HepG2 (cell line): ENCODE data around the gene SMURF2. TPM values are rescaled to one million over a fixed set of nuclear protein-coding genes. Genes with fewer than 3 reads are reported as not detected.
A peak's percentile ranks its signal among the peaks of the same experiment; 100 is the strongest.

Experiments
- CBX2 ChIP-seq, 2 experiments: fragments of 200-600 bp in 1 of 2; sonication (generic); formaldehyde crosslinking in 1 of 2; IDR thresholded peaks; 2 replicates each; pipeline versions ENCODE4 v1.7.0 to v1.8.1; 2018 to 2022; ENCODE audit warnings: low read depth in 2 of 2, low read length in 1 of 2, mild to moderate bottlenecking in 1 of 2, missing genetic modification reagents in 1 of 2
- GTF3A ChIP-seq: sonication (generic); formaldehyde crosslinking; conservative IDR thresholded peaks from 2 replicates; pipeline ENCODE4 v1.4.0; 2020; ENCODE audit warnings: mild to moderate bottlenecking, missing genetic modification reagents
- KDM2A ChIP-seq: sonication (generic); formaldehyde crosslinking; IDR thresholded peaks from 2 replicates; pipeline ENCODE4 v1.4.0; 2020; ENCODE audit warnings: low read depth, missing genetic modification reagents, borderline replicate concordance
- MTERF4 ChIP-seq: sonication (generic); formaldehyde crosslinking; IDR thresholded peaks from 2 replicates; pipeline ENCODE4 v1.8.0; 2023; ENCODE audit warnings: mild to moderate bottlenecking, missing genetic modification reagents
- MYNN ChIP-seq: sonication (generic); formaldehyde crosslinking; IDR thresholded peaks from 2 replicates; pipeline ENCODE4 v1.4.0; 2020; ENCODE audit warnings: mild to moderate bottlenecking, low read depth, missing genetic modification reagents
- NR0B2 ChIP-seq: sonication (generic); formaldehyde crosslinking; IDR thresholded peaks from 2 replicates; pipeline ENCODE4 v1.4.0; 2020; ENCODE audit warnings: mild to moderate bottlenecking, missing genetic modification reagents
- NRL ChIP-seq: sonication (generic); formaldehyde crosslinking; IDR thresholded peaks from 2 replicates; pipeline ENCODE4 v1.5.0; 2020; ENCODE audit warnings: missing genetic modification reagents, mild to moderate bottlenecking, moderate library complexity, borderline replicate concordance
- PHF5A ChIP-seq: IDR thresholded peaks from one replicate; pipeline ENCODE4 v1.6.1; 2018; ENCODE audit warnings: low read depth, missing genetic modification reagents; ENCODE audit not compliant: unreplicated experiment
- PITX1 ChIP-seq: sonication (generic); formaldehyde crosslinking; IDR thresholded peaks from 2 replicates; pipeline ENCODE4 v1.5.1; 2020; ENCODE audit warnings: mild to moderate bottlenecking, missing genetic modification reagents
- TARDBP ChIP-seq: sonication (generic); formaldehyde crosslinking; IDR thresholded peaks from 2 replicates; pipeline ENCODE4 v1.8.0; 2022; ENCODE audit warnings: mild to moderate bottlenecking, missing genetic modification reagents
- TFDP2 ChIP-seq: sonication (generic); formaldehyde crosslinking; IDR thresholded peaks from 2 replicates; pipeline ENCODE4 v1.4.0; 2020; ENCODE audit warnings: missing genetic modification reagents
- ZNF350 ChIP-seq: sonication (generic); formaldehyde crosslinking; IDR thresholded peaks from 2 replicates; pipeline ENCODE4 v1.4.0; 2020; ENCODE audit warnings: mild to moderate bottlenecking, low read depth, missing genetic modification reagents, borderline replicate concordance
- ZNF430 ChIP-seq: sonication (generic); formaldehyde crosslinking; IDR thresholded peaks from 2 replicates; pipeline ENCODE4 v1.9.0; 2021; ENCODE audit warnings: mild to moderate bottlenecking, missing genetic modification reagents
- ZNF564 ChIP-seq: sonication (generic); formaldehyde crosslinking; IDR thresholded peaks from 2 replicates; pipeline ENCODE4 v1.8.1; 2023; ENCODE audit warnings: mild to moderate bottlenecking, missing genetic modification reagents
- ZNF670 ChIP-seq: sonication (generic); formaldehyde crosslinking; IDR thresholded peaks from 2 replicates; pipeline ENCODE4 v1.8.0; 2022; ENCODE audit warnings: mild to moderate bottlenecking, missing genetic modification reagents, borderline replicate concordance
- ZNF687 ChIP-seq: sonication (generic); formaldehyde crosslinking; IDR thresholded peaks from 2 replicates; pipeline ENCODE4 v1.5.1; 2020; ENCODE audit warnings: mild to moderate bottlenecking, missing genetic modification reagents, moderate library complexity
- ZNF710 ChIP-seq: sonication (generic); formaldehyde crosslinking; IDR thresholded peaks from 2 replicates; pipeline ENCODE4 v1.5.0; 2020; ENCODE audit warnings: mild to moderate bottlenecking, missing genetic modification reagents, borderline replicate concordance
- ZNF891 ChIP-seq: sonication (generic); formaldehyde crosslinking; IDR thresholded peaks from 2 replicates; pipeline ENCODE4 v1.5.0; 2020; ENCODE audit warnings: mild to moderate bottlenecking, missing genetic modification reagents
- polyA plus RNA-seq, 8 experiments: library from polyadenylated mRNA; depleted of rRNA in 3 of 8; stranded (reverse) in 7 of 8; unstranded in 1 of 8; fragments of >200 nt; fragmentation: Illumina TruSeq in 4 of 8; extraction: Trizol in 4 of 8; gene quantifications; 2 replicates each; pipeline versions ENCODE4 v1.2.1 to v1.2.3, GENCODE V29; 2011 to 2016; ENCODE audit warnings: low read depth in 4 of 8, missing spikeins in 1 of 8, mixed read lengths in 1 of 8; ENCODE audit not compliant: insufficient read depth in 1 of 8
- total RNA-seq, 5 experiments: library from RNA; depleted of rRNA; stranded (reverse); fragments of >200 nt; fragmentation: Illumina TruSeq; extraction: Trizol; gene quantifications; 2 replicates each; pipeline ENCODE4 v1.2.3, GENCODE V29; 2016; ENCODE audit warnings: low read depth in 1 of 5

SMURF2 gene
- total and polyA plus RNA-seq, 2 of the 13 experiments (the other 11 are each of a cell fraction or from before 2014, with no cell fraction given) = 14.9 to 24.3 TPM

GRCh38 chr17:64662774-64663367, 764 bp upstream of the SMURF2 start (continued):
- TF ChIP-seq TARDBP (CRISPR knock-in tag) (0 out of 2 replicates have a peak, but pooled peaks have one; percentile 20), NRL (CRISPR knock-in tag) (no peak), ZNF350 (0 out of 2 replicates have a peak, but pooled peaks have one; percentile 25), MTERF4 (CRISPR knock-in tag) (0 out of 2 replicates have a peak, but pooled peaks have one; percentile 26), ZNF891 (CRISPR knock-in tag) (no peak), ZNF670 (CRISPR knock-in tag) (no peak), ZNF430 (peak; percentile 18; the same call in 1 of the 2 replicates), KDM2A (no peak), PITX1 (CRISPR knock-in tag) (0 out of 2 replicates have a peak, but pooled peaks have one; percentile 9), ZNF564 (peak; percentile 62; the same call in 1 of the 2 replicates), GTF3A (CRISPR knock-in tag) (no peak), PHF5A (no peak), CBX2 (IDR thresholded peaks at IDR 0.05; ENCODE audit: low read depth, low read length) (0 out of 2 replicates have a peak, but pooled peaks have one; percentile 57), CBX2 (CRISPR knock-in tag; IDR thresholded peaks at IDR 0.05; ENCODE audit: low read depth) (no peak), MYNN (CRISPR knock-in tag) (0 out of 2 replicates have a peak, but pooled peaks have one; percentile 17), TFDP2 (CRISPR knock-in tag) (peak; percentile 55; the same call in 1 of the 2 replicates), ZNF687 (CRISPR knock-in tag) (0 out of 2 replicates have a peak, but pooled peaks have one; percentile 15), NR0B2 (CRISPR knock-in tag) (0 out of 2 replicates have a peak, but pooled peaks have one; percentile 10), ZNF710 (peak; percentile 13; the same call in 1 of the 2 replicates)
